ENCODE measurements around the gene AP3B1.

DNA sequence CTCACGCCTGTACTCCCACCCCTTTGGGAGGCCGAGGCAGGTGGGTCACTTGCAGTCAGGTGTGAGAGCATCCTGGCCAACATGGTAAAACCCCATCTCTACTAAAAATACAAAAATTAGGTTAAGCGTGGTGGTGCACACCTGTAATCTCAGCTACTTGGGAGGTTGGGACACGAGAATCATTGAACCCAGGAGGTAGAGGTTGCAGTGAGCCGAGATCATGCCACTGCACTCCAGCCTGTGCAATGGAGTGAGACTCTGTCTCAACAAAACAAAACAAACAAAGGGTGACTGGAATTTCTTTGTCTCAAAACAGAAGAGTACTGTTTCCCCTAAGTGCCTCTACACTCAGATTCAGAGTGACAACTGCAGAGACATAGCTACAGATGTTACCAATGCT is 116.1 kb downstream of the AP3B1 start:
- TF ChIP-seq POLR2A (IDR thresholded peaks at IDR 0.05): no peak
- TF ChIP-seq, protein P1, sequence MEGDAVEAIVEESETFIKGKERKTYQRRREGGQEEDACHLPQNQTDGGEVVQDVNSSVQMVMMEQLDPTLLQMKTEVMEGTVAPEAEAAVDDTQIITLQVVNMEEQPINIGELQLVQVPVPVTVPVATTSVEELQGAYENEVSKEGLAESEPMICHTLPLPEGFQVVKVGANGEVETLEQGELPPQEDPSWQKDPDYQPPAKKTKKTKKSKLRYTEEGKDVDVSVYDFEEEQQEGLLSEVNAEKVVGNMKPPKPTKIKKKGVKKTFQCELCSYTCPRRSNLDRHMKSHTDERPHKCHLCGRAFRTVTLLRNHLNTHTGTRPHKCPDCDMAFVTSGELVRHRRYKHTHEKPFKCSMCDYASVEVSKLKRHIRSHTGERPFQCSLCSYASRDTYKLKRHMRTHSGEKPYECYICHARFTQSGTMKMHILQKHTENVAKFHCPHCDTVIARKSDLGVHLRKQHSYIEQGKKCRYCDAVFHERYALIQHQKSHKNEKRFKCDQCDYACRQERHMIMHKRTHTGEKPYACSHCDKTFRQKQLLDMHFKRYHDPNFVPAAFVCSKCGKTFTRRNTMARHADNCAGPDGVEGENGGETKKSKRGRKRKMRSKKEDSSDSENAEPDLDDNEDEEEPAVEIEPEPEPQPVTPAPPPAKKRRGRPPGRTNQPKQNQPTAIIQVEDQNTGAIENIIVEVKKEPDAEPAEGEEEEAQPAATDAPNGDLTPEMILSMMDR (IDR thresholded peaks at IDR 0.05): no peak
